Activated naive CD4-positive, alpha-beta T cell treated with anti-CD3 and anti-CD28 coated beads for 36 hours (primary cell): Measurements from ENCODE around the gene JMY. TPM values are rescaled to one million over a fixed set of nuclear protein-coding genes. Genes with fewer than 3 reads are reported as not detected.
A peak's percentile ranks its signal among the peaks of the same experiment; 100 is the strongest.

Experiments
- CTCF ChIA-PET: fragments of 350-600 bp; sonication (Branson Sonifier 250); formaldehyde crosslinking; loops from one replicate; lab custom pipeline; 2021; ENCODE audit warnings: antibody characterized with exemption; lab: Charles Lee
- DNase-seq: peaks from one replicate; pipeline ENCODE4 v3.0.0-alpha.2; 2020
- H3K27ac Mint-ChIP-seq: one replicate; pipeline ENCODE4 v1.8.0; 2021; ENCODE audit warnings: mild to moderate bottlenecking, mixed read lengths
- H3K27me3 Mint-ChIP-seq: one replicate; pipeline ENCODE4 v1.8.0; 2021; ENCODE audit warnings: low read depth, mixed read lengths
- H3K36me3 Mint-ChIP-seq: one replicate; pipeline ENCODE4 v1.8.0; 2021; ENCODE audit warnings: low read depth, mixed read lengths
- H3K4me1 Mint-ChIP-seq: one replicate; pipeline ENCODE4 v1.8.0; 2021; ENCODE audit warnings: low read depth, mixed read lengths
- H3K4me3 Mint-ChIP-seq: one replicate; pipeline ENCODE4 v1.8.0; 2021; ENCODE audit warnings: mild to moderate bottlenecking, moderate library complexity, mixed read lengths
- H3K9me3 Mint-ChIP-seq: one replicate; pipeline ENCODE4 v1.8.0; 2021; ENCODE audit warnings: mixed read lengths
- intact Hi-C: fragments of 100-400 bp; cut with micrococcal nuclease; formaldehyde crosslinking; loops from one replicate; pipeline ENCODE4 v1.15.1; 2023
- total RNA-seq, 2 experiments: library from RNA; stranded (reverse); gene quantifications; one replicate each; pipeline ENCODE4 v1.2.3, GENCODE V29; 2021

JMY gene, protein sequence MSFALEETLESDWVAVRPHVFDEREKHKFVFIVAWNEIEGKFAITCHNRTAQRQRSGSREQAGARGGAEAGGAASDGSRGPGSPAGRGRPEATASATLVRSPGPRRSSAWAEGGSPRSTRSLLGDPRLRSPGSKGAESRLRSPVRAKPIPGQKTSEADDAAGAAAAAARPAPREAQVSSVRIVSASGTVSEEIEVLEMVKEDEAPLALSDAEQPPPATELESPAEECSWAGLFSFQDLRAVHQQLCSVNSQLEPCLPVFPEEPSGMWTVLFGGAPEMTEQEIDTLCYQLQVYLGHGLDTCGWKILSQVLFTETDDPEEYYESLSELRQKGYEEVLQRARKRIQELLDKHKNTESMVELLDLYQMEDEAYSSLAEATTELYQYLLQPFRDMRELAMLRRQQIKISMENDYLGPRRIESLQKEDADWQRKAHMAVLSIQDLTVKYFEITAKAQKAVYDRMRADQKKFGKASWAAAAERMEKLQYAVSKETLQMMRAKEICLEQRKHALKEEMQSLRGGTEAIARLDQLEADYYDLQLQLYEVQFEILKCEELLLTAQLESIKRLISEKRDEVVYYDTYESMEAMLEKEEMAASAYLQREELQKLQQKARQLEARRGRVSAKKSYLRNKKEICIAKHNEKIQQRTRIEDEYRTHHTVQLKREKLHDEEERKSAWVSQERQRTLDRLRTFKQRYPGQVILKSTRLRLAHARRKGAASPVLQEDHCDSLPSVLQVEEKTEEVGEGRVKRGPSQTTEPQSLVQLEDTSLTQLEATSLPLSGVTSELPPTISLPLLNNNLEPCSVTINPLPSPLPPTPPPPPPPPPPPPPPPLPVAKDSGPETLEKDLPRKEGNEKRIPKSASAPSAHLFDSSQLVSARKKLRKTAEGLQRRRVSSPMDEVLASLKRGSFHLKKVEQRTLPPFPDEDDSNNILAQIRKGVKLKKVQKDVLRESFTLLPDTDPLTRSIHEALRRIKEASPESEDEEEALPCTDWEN
- total RNA-seq: 10 to 100 TPM; 11.8 to 12.1 TPM

DNA sequence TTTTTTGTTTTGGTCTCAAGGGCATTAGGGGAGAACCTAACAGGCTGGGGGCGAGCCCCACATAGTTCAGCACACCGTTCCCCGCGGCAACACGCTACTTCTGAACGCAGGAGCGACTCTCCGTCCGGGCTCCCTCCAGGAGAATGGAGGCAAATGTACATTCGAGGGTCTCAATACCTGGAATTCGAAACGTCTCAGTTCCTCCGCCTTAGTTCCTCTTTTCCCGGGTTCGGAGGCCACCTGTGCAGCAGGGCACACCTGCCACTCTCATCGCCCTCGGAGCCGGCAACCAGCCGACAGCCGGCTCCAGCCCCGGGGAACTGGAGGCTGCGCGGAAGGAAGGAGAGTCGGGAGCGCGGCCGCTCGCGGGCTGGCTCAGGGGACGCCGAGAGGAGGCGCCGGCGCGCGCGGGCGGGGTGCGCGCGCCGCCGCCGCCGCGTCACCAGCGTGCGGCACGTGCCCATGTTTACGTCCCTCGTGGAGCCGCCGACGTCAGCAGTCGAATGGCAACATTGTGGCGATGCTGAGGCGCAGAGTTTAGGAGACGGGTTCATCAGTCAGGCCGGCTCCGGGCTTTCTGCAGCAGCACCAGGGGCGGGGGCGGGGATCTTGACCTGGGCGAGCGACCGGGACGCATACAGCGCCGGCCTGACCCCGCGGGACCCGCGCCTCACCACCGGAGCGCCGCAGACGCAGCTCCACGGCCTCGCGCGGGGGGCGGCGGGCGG, at the start of gene JMY:
Gene JMY, plus strand, starts transcription at position 498 of the 728 bp plus-strand sequence. CDS start 520 bp downstream, outside the sequence.
- H3K9me3 Mint-ChIP-seq: no peaks in the 10 kb centered on the region
- peak within 1 kb of the TSS; percentile 99 for H3K27ac Mint-ChIP-seq
- intact Hi-C loops: loop anchor here (1.0 to 10.0 kb wide), 13 partner anchors 27 to 1419 kb away; partner anchors contain the start of genes ARSB, DHFR, HOMER1 and MSH3
- H3K4me3 Mint-ChIP-seq: peak within 1 kb of the TSS; percentile 91
- peaks cover 7% of the 10 kb centered on the region for H3K36me3 Mint-ChIP-seq
- CTCF ChIA-PET: no interaction called here
- DNase-seq: peak; percentile 90
- peaks cover 17% of the 10 kb centered on the region for H3K4me1 Mint-ChIP-seq
- no peaks in the 10 kb centered on the region for H3K27me3 Mint-ChIP-seq

DNA sequence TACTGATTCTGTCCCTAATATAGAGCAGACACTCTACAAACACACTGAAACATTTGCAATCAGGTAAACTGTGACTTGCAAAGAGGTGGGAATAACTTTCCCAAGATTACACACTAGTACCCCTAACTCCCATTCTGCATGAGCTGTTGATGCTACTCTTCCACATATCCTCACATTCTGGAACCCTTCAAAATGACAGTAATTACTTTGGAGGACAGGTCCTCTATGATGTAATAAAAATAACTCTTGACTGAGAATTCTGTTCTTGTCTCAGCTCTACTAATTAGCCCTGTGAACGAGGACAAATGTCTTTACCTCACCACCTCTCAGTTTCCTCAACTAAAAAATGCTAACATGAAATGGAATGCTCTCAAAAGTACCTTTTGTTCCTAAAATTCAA, 49.5 kb upstream of the JMY start:
- Mint-ChIP-seq H3K9me3 (no peaks in the 10 kb centered on the region), H3K27me3 (no peaks in the 10 kb centered on the region), H3K27ac (no peak overlapping the region), H3K4me1 (no peaks in the 10 kb centered on the region), H3K36me3 (no peaks in the 10 kb centered on the region), H3K4me3 (no peak overlapping the region)
- CTCF ChIA-PET: no interaction called here
- DNase-seq: no peak
- intact Hi-C loops: no loop called here

DNA sequence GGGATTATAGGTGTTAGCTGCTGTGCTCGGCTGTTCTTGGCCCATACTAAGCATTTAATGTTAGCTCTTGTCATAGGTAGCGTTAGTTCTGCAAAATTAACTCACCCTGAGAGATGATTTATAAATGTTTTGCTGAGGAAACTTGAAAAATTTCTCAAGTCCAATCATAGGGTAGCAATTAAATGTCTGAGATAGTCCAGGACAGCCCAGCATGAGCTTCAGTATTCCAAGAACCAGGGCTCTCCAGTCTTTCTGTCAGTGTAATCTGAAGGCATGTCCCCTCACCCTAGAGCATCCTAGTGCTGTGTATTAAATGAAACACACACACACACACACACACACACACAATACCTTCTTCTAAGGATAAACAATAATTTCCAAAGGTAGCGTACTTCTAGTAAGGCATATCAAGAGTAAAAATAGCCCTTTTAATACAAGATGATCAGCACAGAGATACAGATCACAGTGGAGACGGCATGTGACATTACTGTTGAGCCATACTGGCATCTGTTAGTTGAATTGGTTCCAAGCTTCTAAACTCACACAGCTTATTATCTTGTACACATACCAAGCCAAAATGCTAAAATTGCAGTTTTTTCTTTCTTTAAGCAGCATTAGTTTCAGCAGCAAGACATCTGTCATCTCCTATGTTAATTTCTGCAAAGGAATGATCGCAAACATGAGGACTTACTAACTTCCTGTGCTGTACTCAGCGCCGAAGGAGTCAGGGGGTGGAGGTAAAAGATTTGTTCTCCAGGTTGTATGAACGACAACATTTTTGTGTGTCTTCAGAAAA, 46.3 kb upstream of the JMY start:
- Mint-ChIP-seq H3K27ac (no peak overlapping the region), H3K27me3 (no peaks in the 10 kb centered on the region), H3K9me3 (no peaks in the 10 kb centered on the region), H3K36me3 (no peaks in the 10 kb centered on the region), H3K4me3 (no peak overlapping the region), H3K4me1 (no peaks in the 10 kb centered on the region)
- CTCF ChIA-PET: interaction anchor here (0.5 to 0.6 kb wide), 3 partner anchors 11 to 151 kb away, joined by 3 to 5 read pairs (median 3); no protein-coding TSS in a partner anchor
- intact Hi-C loops: no loop called here
- DNase-seq: no peak

DNA sequence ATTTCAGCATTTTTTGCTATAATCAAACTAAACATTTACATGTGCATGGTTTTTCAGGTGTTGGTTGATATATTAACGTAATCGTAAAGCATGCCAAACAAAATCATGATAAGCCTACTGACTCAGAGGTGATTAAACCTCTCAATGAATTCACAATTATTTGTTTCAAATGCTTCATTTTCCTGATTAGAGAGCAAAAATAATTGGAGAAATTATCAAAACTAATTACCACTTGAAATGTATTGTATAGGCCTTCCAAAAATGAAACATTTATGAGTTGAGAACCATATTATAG, 45.7 kb upstream of the JMY start:
- Mint-ChIP-seq H3K27me3 (no peaks in the 10 kb centered on the region), H3K4me1 (no peaks in the 10 kb centered on the region), H3K9me3 (no peaks in the 10 kb centered on the region), H3K36me3 (no peaks in the 10 kb centered on the region), H3K4me3 (no peak overlapping the region), H3K27ac (no peak overlapping the region)
- DNase-seq: no peak
- intact Hi-C loops: no loop called here
- CTCF ChIA-PET: no interaction called here

DNA sequence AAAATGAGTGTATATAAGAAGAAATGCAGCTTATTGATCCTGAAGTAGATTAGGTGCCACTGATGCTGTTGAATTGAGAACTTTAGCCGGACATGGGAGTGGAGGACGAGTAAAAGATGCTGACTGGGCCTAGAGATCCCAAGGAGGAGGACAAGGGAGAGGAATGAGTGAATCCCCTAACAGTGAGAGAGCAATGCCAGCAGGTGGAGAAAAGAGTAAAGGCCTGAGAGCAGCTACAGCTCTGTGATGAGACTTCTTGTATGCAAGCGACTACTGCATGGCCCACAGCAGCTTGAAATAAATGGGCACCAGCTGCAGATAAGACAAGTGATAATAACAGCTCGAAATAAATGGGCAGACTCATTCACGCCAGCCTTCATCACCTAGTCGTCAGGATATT, 44.5 kb upstream of the JMY start:
- Mint-ChIP-seq H3K4me1 (no peaks in the 10 kb centered on the region), H3K4me3 (no peak overlapping the region), H3K36me3 (no peaks in the 10 kb centered on the region), H3K27me3 (no peaks in the 10 kb centered on the region), H3K27ac (no peak overlapping the region), H3K9me3 (no peaks in the 10 kb centered on the region)
- intact Hi-C loops: no loop called here
- DNase-seq: no peak
- CTCF ChIA-PET: interaction anchor here (1.2 kb wide), 1 partner anchor 9 kb away, joined by 3 read pairs; no protein-coding TSS in a partner anchor

DNA sequence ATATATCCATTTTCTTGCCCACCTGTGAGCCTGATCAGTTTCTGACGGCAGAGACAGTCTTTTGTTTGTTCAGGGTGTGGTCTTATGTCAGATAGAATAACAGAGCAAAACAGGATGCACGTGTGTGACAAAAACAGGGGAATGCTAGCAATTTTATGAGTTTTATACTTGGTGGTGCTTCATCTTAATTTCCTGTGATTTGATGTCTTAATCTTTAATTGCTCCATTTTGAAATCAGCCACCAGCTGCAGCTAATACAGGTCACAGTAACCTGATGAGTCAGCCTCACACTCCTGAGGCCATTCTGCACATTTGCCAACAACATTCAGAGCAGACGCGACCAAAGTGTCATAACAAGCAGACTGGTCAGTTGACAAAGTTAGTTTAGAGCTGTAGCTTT, 42.3 kb upstream of the JMY start:
- Mint-ChIP-seq H3K4me3 (no peak overlapping the region), H3K9me3 (no peaks in the 10 kb centered on the region), H3K4me1 (no peaks in the 10 kb centered on the region), H3K27ac (no peak overlapping the region), H3K36me3 (no peaks in the 10 kb centered on the region), H3K27me3 (no peaks in the 10 kb centered on the region)
- CTCF ChIA-PET: no interaction called here
- DNase-seq: no peak
- intact Hi-C loops: no loop called here

DNA sequence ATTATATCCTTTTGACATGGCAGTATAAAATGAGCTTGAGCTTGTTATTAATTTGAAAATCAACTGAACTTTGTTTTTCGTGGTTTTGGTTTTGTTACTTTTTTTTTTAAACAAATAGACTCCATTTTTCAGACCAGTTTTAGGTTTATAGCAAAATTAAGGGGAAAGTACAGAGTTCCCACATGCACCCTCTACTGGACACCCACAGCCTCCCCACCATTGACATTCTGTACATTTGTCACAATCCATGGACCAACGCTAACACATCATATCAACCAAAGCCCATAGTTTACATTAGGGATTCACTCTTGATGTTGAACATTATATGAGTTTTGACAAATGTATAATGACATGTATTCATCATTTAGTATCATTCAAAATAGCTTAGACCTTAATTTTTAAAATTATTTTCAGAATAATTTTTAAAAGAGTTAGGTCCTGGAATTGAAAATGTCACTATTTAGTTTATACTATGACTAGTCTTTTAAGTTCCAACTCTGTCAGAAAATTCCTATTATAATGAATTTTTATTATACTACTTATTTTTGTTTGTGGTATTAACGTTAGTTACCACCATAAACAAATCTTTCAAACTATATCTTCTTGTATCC, 35.3 kb upstream of the JMY start:
- intact Hi-C loops: no loop called here
- Mint-ChIP-seq H3K27ac (no peak overlapping the region), H3K36me3 (no peaks in the 10 kb centered on the region), H3K4me1 (no peaks in the 10 kb centered on the region), H3K27me3 (no peaks in the 10 kb centered on the region), H3K9me3 (no peaks in the 10 kb centered on the region), H3K4me3 (no peak overlapping the region)
- no peak for DNase-seq
- CTCF ChIA-PET: interaction anchor here (0.6 to 0.8 kb wide), 5 partner anchors 10 to 1087 kb away, joined by 3 to 5 read pairs (median 3); no protein-coding TSS in a partner anchor

DNA sequence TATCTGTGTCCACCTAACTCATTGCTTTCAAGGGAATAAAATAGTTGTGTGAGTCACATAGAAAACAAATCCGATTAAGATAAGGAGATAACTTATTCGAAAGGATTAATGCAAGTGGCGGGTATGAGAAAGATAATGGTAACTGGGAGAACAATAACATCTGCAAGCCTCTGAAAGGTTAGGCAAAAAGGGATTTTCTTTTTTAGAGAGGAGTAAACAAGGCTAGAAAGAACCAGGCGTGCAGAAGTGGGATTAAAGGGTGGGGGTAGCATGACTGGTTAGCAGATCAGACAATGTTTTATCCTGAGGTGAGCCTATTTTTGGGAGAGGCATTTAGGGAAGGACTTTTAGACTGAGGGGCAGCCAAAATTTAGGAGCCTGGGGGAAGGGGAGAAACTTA, 34.7 kb upstream of the JMY start:
- Mint-ChIP-seq H3K4me3 (no peak overlapping the region), H3K27me3 (no peaks in the 10 kb centered on the region), H3K9me3 (no peaks in the 10 kb centered on the region), H3K27ac (no peak overlapping the region), H3K4me1 (no peaks in the 10 kb centered on the region), H3K36me3 (no peaks in the 10 kb centered on the region)
- DNase-seq: no peak
- intact Hi-C loops: no loop called here
- CTCF ChIA-PET: no interaction called here

DNA sequence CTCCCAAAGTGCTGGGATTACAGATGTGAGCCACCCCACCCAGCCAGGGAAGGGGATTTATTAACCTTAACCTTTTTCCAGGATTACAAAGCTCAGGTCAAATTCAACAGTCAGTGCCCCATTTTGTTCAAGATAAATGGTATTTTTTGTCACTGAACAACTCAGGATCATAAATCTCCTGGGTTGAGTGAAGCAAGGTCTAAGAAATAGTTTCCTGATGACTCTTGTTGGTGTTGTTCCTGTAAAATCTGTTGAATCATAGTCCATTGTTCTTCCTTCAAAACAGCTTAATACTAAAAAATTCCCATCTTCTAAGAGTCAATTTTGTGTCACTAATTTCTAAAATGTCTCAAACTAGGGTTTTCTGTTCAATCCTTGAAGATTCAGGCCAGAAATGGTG, 33.9 kb upstream of the JMY start:
- no peak for DNase-seq
- Mint-ChIP-seq H3K4me3 (no peak overlapping the region), H3K9me3 (no peaks in the 10 kb centered on the region), H3K27ac (no peak overlapping the region), H3K36me3 (no peaks in the 10 kb centered on the region), H3K4me1 (no peaks in the 10 kb centered on the region), H3K27me3 (no peaks in the 10 kb centered on the region)
- CTCF ChIA-PET: no interaction called here
- intact Hi-C loops: no loop called here

DNA sequence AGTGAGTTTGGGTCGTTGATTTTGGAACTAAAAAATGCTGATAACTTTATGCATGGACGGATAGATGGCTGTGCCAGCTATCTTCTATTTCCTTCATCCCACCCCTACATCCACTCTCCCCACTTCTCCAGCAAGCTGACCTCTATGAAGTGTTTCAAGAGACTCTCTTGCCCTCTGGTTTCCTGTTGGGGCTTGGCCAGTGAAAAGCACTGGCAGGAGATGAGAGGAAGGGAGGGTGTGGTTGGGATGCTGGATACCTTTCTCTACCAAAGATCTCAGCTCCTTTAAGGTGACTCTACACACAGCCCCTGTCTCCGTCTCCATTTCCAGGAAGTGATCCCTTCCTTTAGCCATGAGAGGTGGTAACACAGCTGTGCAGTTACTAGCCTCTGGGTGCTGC, 30.0 kb upstream of the JMY start:
- CTCF ChIA-PET: no interaction called here
- no peak overlapping the region for H3K4me3 Mint-ChIP-seq
- H3K36me3 Mint-ChIP-seq: no peaks in the 10 kb centered on the region
- no peaks in the 10 kb centered on the region for H3K9me3 Mint-ChIP-seq
- no peaks in the 10 kb centered on the region for H3K27me3 Mint-ChIP-seq
- intact Hi-C loops: no loop called here
- no peak overlapping the region for H3K27ac Mint-ChIP-seq
- no peak for DNase-seq
- H3K4me1 Mint-ChIP-seq: no peaks in the 10 kb centered on the region

DNA sequence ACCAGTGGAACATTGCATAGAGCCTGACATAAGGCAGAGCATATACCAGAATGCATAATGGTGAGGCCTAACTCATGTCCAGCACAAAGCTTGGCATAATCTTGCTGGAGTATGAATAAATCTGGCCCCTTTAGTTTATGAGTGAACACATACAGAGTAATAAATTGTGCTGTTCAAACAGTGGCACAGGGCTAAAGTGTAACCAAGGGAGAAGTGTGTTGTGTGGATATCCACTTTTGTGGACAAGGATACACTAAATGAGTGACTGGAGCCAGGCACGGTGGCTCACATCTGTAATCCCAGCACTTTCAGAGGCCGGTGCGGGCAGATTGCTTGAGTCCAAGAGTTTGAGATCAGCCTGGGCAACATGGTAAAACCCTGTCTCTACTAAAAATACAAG, 29.4 kb upstream of the JMY start:
- Mint-ChIP-seq H3K4me3 (no peak overlapping the region), H3K27me3 (no peaks in the 10 kb centered on the region), H3K36me3 (no peaks in the 10 kb centered on the region), H3K27ac (no peak overlapping the region), H3K4me1 (no peaks in the 10 kb centered on the region), H3K9me3 (no peaks in the 10 kb centered on the region)
- intact Hi-C loops: no loop called here
- CTCF ChIA-PET: no interaction called here
- no peak for DNase-seq
